ENCODE measurements around the gene OR2T27. TPM values are rescaled to one million over a fixed set of nuclear protein-coding genes. Genes with fewer than 3 reads are reported as not detected.

Gene OR2T27
- total RNA-seq, 2 donors from 2014 or later: not detected

- WGBS, 2 experiments (ENCODE audit: insufficient coverage in 1 of 2, insufficient read length in 1 of 2): 43 to 47% methylated on average over 1 of the region's 1 CpG
- Histone ChIP-seq H3K9me3 (ENCODE audit: control insufficient read depth, low read length) (peaks cover 79% of the 10 kb centered on the region), H3K27ac (ENCODE audit: low read depth, low read length) (no peak overlapping the region), H3K27me3 (ENCODE audit: control insufficient read depth, insufficient read depth, low read length, poor library complexity, severe bottlenecking) (no peaks in the 10 kb centered on the region), H3K4me3 (ENCODE audit: low read length) (no peak overlapping the region), H3K9ac (ENCODE audit: extremely low read depth, low read length, poor library complexity, severe bottlenecking) (no peak overlapping the region), H3K4me1 (ENCODE audit: control insufficient read depth, insufficient read depth, low read length) (no peaks in the 10 kb centered on the region), H3K36me3 (ENCODE audit: control insufficient read depth, insufficient read depth, low read length) (no peaks in the 10 kb centered on the region)
- TF ChIP-seq, protein P1, sequence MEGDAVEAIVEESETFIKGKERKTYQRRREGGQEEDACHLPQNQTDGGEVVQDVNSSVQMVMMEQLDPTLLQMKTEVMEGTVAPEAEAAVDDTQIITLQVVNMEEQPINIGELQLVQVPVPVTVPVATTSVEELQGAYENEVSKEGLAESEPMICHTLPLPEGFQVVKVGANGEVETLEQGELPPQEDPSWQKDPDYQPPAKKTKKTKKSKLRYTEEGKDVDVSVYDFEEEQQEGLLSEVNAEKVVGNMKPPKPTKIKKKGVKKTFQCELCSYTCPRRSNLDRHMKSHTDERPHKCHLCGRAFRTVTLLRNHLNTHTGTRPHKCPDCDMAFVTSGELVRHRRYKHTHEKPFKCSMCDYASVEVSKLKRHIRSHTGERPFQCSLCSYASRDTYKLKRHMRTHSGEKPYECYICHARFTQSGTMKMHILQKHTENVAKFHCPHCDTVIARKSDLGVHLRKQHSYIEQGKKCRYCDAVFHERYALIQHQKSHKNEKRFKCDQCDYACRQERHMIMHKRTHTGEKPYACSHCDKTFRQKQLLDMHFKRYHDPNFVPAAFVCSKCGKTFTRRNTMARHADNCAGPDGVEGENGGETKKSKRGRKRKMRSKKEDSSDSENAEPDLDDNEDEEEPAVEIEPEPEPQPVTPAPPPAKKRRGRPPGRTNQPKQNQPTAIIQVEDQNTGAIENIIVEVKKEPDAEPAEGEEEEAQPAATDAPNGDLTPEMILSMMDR (conservative IDR thresholded peaks at IDR 0.05): no peak
- no peak overlapping the region for H3K4me3 Mint-ChIP-seq
- no peak overlapping the region for H3K27ac Mint-ChIP-seq
- no peak for DNase-seq
- H3K27me3 Mint-ChIP-seq (ENCODE audit: insufficient read depth): no peaks in the 10 kb centered on the region
- H3K4me1 Mint-ChIP-seq: no peaks in the 10 kb centered on the region
- H3K36me3 Mint-ChIP-seq (ENCODE audit: low read depth): no peaks in the 10 kb centered on the region
- H3K9me3 Mint-ChIP-seq: peaks cover 60% of the 10 kb centered on the region
These were observed 43.8 kb upstream of the OR2T27 start for GRCh38 chr1:248699099-248699498.

- H3K36me3 ChIP-seq (ENCODE audit: control insufficient read depth, insufficient read depth, low read length): no peaks in the 10 kb centered on the region
- H3K9me3 ChIP-seq (ENCODE audit: control insufficient read depth, low read length): peaks cover 79% of the 10 kb centered on the region
- Mint-ChIP-seq H3K4me3 (no peak overlapping the region), H3K4me1 (no peaks in the 10 kb centered on the region), H3K27ac (no peak overlapping the region), H3K9me3 (peaks cover 71% of the 10 kb centered on the region), H3K36me3 (ENCODE audit: low read depth) (no peaks in the 10 kb centered on the region), H3K27me3 (ENCODE audit: insufficient read depth) (no peaks in the 10 kb centered on the region)
- 81 to 82% methylated on average over 3 to 6 of the region's 6 CpGs for WGBS, 2 experiments (ENCODE audit: insufficient coverage in 1 of 2, insufficient read length in 1 of 2)
- H3K4me3 ChIP-seq (ENCODE audit: low read length): no peak overlapping the region
- no peaks in the 10 kb centered on the region for H3K4me1 ChIP-seq (ENCODE audit: control insufficient read depth, insufficient read depth, low read length)
- TF ChIP-seq, protein P1 (conservative IDR thresholded peaks at IDR 0.05): no peak
- no peak overlapping the region for H3K27ac ChIP-seq (ENCODE audit: low read depth, low read length)
- no peak for DNase-seq
- H3K9ac ChIP-seq (ENCODE audit: extremely low read depth, low read length, poor library complexity, severe bottlenecking): no peak overlapping the region
- H3K27me3 ChIP-seq (ENCODE audit: control insufficient read depth, insufficient read depth, low read length, poor library complexity, severe bottlenecking): no peaks in the 10 kb centered on the region
These were observed 42.6 kb upstream of the OR2T27 start for GRCh38 chr1:248697907-248698306.

DNA sequence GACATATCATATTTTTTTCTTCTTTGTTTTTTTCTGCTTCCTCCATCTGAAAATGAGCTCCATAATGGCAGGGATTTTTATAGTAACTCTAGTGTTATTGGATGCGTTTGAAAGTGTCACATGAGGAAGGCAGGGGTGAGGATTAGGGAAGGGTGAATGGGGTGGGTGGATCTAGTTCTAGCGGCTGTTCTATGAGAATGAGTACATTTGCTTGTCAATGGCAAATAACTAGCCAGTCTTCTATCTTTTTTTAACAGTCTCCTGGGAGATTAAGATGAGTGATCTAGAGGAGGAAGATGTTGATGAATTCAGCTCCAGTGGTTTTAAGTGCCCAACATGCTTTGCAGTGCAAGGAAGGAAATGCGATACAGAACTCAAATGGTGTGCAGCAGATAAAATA, 41.4 kb upstream of the OR2T27 start:
- Histone ChIP-seq H3K9me3 (ENCODE audit: control insufficient read depth, low read length) (peaks cover 78% of the 10 kb centered on the region), H3K36me3 (ENCODE audit: control insufficient read depth, insufficient read depth, low read length) (no peaks in the 10 kb centered on the region), H3K9ac (ENCODE audit: extremely low read depth, low read length, poor library complexity, severe bottlenecking) (no peak overlapping the region), H3K27me3 (ENCODE audit: control insufficient read depth, insufficient read depth, low read length, poor library complexity, severe bottlenecking) (no peaks in the 10 kb centered on the region), H3K4me3 (ENCODE audit: low read length) (no peak overlapping the region), H3K27ac (ENCODE audit: low read depth, low read length) (no peak overlapping the region), H3K4me1 (ENCODE audit: control insufficient read depth, insufficient read depth, low read length) (no peaks in the 10 kb centered on the region)
- H3K4me3 Mint-ChIP-seq: no peak overlapping the region
- DNase-seq: no peak
- H3K36me3 Mint-ChIP-seq (ENCODE audit: low read depth): peaks cover 3% of the 10 kb centered on the region
- H3K27me3 Mint-ChIP-seq (ENCODE audit: insufficient read depth): no peaks in the 10 kb centered on the region
- H3K27ac Mint-ChIP-seq: no peak overlapping the region
- WGBS, 2 experiments (ENCODE audit: insufficient coverage in 1 of 2, insufficient read length in 1 of 2): 67 to 74% methylated on average over 3 of the region's 3 CpGs
- TF ChIP-seq, protein P1 (conservative IDR thresholded peaks at IDR 0.05): no peak
- H3K4me1 Mint-ChIP-seq: no peaks in the 10 kb centered on the region
- peaks cover 81% of the 10 kb centered on the region for H3K9me3 Mint-ChIP-seq

Measured in endodermal cell (in vitro differentiated cells).